Measurements from ENCODE around the gene CMTM8.

DNA sequence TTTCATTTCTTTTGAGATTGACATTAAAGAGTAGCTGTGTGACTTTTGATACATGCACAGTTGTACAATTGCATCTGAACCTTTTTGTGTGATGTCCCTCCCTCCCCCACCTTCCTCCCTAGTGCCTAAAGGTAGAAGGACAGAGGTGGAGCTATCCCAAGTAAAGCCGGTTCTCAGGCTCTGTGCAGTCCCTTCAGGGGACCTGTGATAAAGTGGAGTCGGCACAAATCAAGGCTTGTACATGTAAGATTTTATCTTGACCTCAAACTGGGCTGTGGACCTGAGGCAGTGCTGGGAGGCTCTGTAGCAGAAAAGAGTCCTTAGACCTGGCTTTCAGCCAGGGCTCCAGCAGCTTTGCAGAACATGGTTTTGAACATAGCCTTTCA lies 97.6 kb downstream of the CMTM8 start:
- no peak for TF ChIP-seq POLR2A (IDR thresholded peaks at IDR 0.05; ENCODE audit: control extremely low read depth in 1 of 2, low read depth in 2 of 2, low read length in 2 of 2)
- TF ChIP-seq, protein P1, sequence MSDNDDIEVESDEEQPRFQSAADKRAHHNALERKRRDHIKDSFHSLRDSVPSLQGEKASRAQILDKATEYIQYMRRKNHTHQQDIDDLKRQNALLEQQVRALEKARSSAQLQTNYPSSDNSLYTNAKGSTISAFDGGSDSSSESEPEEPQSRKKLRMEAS (IDR thresholded peaks at IDR 0.05): no peak
- TF ChIP-seq JUND (IDR thresholded peaks at IDR 0.05; ENCODE audit: low read length): no peak
- no peak for TF ChIP-seq KDM5A (IDR thresholded peaks at IDR 0.05; ENCODE audit: low read length)
- no peak for TF ChIP-seq EZH2 (IDR thresholded peaks at IDR 0.05; ENCODE audit: low read depth, low read length, severe bottlenecking)
- TF ChIP-seq TCF12 (IDR thresholded peaks at IDR 0.05; ENCODE audit: low read depth, low read length): no peak
- TF ChIP-seq ZNF274 (IDR thresholded peaks at IDR 0.05; ENCODE audit: borderline replicate concordance, extremely low read depth, low read length): no peak
- TF ChIP-seq CREB1 (IDR thresholded peaks at IDR 0.05): no peak
